ENCODE measurements around the gene DBNL.

DNA sequence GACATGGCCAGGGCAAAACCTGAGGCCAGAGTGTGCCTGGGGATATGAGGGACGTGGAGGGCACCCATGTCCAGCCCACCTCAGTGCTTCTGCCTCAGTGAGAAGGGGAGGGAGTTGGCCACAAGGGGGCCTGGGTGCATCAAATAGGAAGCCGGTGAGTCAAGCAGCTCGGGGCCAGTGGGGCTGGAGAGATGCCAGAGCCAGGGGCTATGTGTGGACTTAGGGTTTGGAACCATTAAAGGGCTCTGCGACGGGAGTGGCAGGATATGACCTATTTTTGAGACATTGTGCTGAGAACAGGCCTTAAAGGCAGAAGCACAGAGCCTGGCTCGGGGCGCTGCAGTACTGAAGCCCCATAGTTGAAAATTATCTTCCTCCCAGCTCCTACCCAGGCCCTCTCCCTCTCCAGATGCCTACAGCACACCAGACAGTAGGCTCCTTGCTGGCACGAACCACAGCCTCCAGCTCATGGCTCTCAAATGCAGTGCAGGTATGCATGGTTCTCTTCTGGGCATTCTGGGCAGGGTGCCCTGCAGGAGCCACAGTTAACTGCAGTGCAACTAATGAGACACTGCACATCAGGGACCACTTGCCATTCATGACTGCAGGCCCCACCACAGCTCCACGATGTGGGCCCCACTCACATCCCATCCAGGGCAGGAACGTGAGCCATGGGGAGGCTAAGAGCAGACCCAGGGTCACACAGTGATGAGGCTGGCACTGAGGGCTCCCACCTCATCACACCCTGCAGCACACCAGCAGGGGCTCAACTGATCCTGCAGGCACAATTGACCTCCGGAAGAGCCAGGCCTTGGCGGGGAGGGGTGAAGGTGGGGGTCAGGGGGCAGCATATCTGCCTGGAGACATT, 28.1 kb downstream of the DBNL start:
- TF ChIP-seq, protein P1, sequence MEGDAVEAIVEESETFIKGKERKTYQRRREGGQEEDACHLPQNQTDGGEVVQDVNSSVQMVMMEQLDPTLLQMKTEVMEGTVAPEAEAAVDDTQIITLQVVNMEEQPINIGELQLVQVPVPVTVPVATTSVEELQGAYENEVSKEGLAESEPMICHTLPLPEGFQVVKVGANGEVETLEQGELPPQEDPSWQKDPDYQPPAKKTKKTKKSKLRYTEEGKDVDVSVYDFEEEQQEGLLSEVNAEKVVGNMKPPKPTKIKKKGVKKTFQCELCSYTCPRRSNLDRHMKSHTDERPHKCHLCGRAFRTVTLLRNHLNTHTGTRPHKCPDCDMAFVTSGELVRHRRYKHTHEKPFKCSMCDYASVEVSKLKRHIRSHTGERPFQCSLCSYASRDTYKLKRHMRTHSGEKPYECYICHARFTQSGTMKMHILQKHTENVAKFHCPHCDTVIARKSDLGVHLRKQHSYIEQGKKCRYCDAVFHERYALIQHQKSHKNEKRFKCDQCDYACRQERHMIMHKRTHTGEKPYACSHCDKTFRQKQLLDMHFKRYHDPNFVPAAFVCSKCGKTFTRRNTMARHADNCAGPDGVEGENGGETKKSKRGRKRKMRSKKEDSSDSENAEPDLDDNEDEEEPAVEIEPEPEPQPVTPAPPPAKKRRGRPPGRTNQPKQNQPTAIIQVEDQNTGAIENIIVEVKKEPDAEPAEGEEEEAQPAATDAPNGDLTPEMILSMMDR (IDR thresholded peaks at IDR 0.05), result peak in 1 of 2 donors; percentile 62
- no peak for TF ChIP-seq POLR2A (IDR thresholded peaks at IDR 0.05)
